Nephron (organoid): ENCODE results near the gene SNRNP200.

Experiments used
- H3K27ac Mint-ChIP-seq, 3 experiments: 2 replicates each; pipeline ENCODE4 v1.8.0; 2020; ENCODE audit warnings: mixed read lengths in 3 of 3, mild to moderate bottlenecking in 2 of 3, moderate library complexity in 1 of 3
- H3K27me3 Mint-ChIP-seq: 2 replicates; pipeline ENCODE4 v1.8.0; 2021; ENCODE audit warnings: low read depth, mild to moderate bottlenecking, moderate library complexity, mixed read lengths
- H3K36me3 Mint-ChIP-seq: 2 replicates; pipeline ENCODE4 v1.8.0; 2020; ENCODE audit warnings: low read depth, mixed read lengths
- H3K4me1 Mint-ChIP-seq: 2 replicates; pipeline ENCODE4 v1.8.0; 2020; ENCODE audit warnings: mixed read lengths
- H3K4me3 Mint-ChIP-seq, 3 experiments: 2 replicates each; pipeline ENCODE4 v1.8.0; 2020; ENCODE audit warnings: mild to moderate bottlenecking in 3 of 3, mixed read lengths in 3 of 3, moderate library complexity in 2 of 3
- H3K9me3 Mint-ChIP-seq: 2 replicates; pipeline ENCODE4 v1.8.0; 2020; ENCODE audit warnings: mixed read lengths
- CTCF ChIP-seq, 3 experiments: fragments of 200-600 bp; sonication (generic); IDR thresholded peaks; one replicate each; pipeline ENCODE4 v1.5.0; 2021; ENCODE audit warnings: antibody characterized with exemption in 3 of 3; ENCODE audit not compliant: unreplicated experiment in 3 of 3

SNRNP200 gene

GRCh38 chr2:96340493-96341414, 35.4 kb upstream of the SNRNP200 start:
- TF ChIP-seq CTCF (IDR thresholded peaks at IDR 0.05; ENCODE audit: unreplicated experiment in 3 of 3) = no peak

GRCh38 chr2:96336873-96337272, 31.5 kb upstream of the SNRNP200 start:
- H3K27ac Mint-ChIP-seq = no peak overlapping the region
- peaks cover 10% of the 10 kb centered on the region for H3K36me3 Mint-ChIP-seq
- peaks cover 24% of the 10 kb centered on the region for H3K4me1 Mint-ChIP-seq
- H3K4me3 Mint-ChIP-seq = peak overlapping the region; percentile 83 to 87 (median 84)
- no peak for TF ChIP-seq CTCF (IDR thresholded peaks at IDR 0.05; ENCODE audit: unreplicated experiment in 3 of 3)
- no peaks in the 10 kb centered on the region for H3K9me3 Mint-ChIP-seq
- no peaks in the 10 kb centered on the region for H3K27me3 Mint-ChIP-seq

More at GRCh38 chr2:96340493-96341414, 35.4 kb upstream of the SNRNP200 start:
- H3K4me3 Mint-ChIP-seq = no peak overlapping the region
- H3K27me3 Mint-ChIP-seq = no peaks in the 10 kb centered on the region
- no peaks in the 10 kb centered on the region for H3K9me3 Mint-ChIP-seq
- peaks cover 10% of the 10 kb centered on the region for H3K4me1 Mint-ChIP-seq
- H3K27ac Mint-ChIP-seq = no peak overlapping the region
- H3K36me3 Mint-ChIP-seq = peaks cover 29% of the 10 kb centered on the region

GRCh38 chr2:96336104-96336775, 30.9 kb upstream of the SNRNP200 start:
- Mint-ChIP-seq H3K4me1 (peaks cover 24% of the 10 kb centered on the region), H3K27me3 (no peaks in the 10 kb centered on the region), H3K36me3 (peaks cover 9% of the 10 kb centered on the region), H3K9me3 (no peaks in the 10 kb centered on the region), H3K27ac (peak overlapping the region; percentile 49 to 77 (median 71)), H3K4me3 (peak overlapping the region; percentile 83 to 87 (median 84))
- no peak for TF ChIP-seq CTCF (IDR thresholded peaks at IDR 0.05; ENCODE audit: unreplicated experiment in 3 of 3)

- peak overlapping the region; percentile 20 to 41 (median 32) for H3K27ac Mint-ChIP-seq
- H3K4me3 Mint-ChIP-seq = peak overlapping the region; percentile 83 to 87 (median 84)
- H3K36me3 Mint-ChIP-seq = peaks cover 5% of the 10 kb centered on the region
- H3K4me1 Mint-ChIP-seq = peaks cover 24% of the 10 kb centered on the region
- no peaks in the 10 kb centered on the region for H3K27me3 Mint-ChIP-seq
- no peak for TF ChIP-seq CTCF (IDR thresholded peaks at IDR 0.05; ENCODE audit: unreplicated experiment in 3 of 3)
- H3K9me3 Mint-ChIP-seq = no peaks in the 10 kb centered on the region
Observed at GRCh38 chr2:96333708-96334107, 28.4 kb upstream of the SNRNP200 start.

- Mint-ChIP-seq H3K27me3 (peaks cover 11% of the 10 kb centered on the region), H3K36me3 (peaks cover 13% of the 10 kb centered on the region)
Observed at GRCh38 chr2:96330407-96330806, 25.1 kb upstream of the SNRNP200 start.

More at GRCh38 chr2:96330407-96330806, 25.1 kb upstream of the SNRNP200 start:
- no peak overlapping the region for H3K27ac Mint-ChIP-seq
- no peak overlapping the region for H3K4me3 Mint-ChIP-seq
- H3K9me3 Mint-ChIP-seq = no peaks in the 10 kb centered on the region
- TF ChIP-seq CTCF (IDR thresholded peaks at IDR 0.05; ENCODE audit: unreplicated experiment in 3 of 3) = no peak
- peaks cover 20% of the 10 kb centered on the region for H3K4me1 Mint-ChIP-seq
